Stimulated activated CD4-positive, alpha-beta T cell treated with anti-CD3 and anti-CD28 coated beads, Interleukin-15, amount 100 ng/mL, for 24 hours (primary cell): Measurements from ENCODE around the gene CCDC86.

Source experiments
- DNase-seq: peaks from one replicate; pipeline ENCODE4 v3.0.0-alpha.2; 2020

CCDC86 gene

DNA sequence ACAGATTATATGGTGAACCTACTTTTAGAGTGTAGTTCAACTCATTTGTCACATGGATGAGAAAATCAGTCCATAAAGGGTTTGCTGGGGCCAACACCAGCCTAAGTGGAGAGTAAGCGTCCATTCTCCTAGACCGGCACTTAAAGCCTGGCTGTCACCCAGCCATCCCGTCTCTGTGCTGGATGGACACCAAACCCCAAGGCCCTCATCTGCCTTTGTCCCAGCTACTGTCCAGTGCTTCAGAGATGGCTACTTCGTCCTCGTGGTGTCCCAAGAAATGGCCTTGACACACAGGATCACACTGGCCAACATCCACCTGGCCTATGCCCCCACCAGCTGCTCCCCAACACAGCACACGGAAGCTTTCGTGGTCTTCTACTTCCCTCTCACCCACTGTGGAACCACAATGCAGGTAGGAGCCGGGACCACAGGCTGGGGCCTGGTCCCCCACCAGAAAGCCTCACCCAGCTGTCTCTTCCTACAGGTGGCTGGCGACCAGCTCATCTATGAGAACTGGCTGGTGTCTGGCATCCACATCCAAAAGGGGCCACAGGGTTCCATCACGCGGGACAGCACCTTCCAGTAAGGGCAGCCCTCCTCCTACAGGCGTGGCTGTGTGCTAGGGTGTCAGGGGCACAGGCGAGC is 28.9 kb downstream of the CCDC86 start:
- no peak for DNase-seq

DNA sequence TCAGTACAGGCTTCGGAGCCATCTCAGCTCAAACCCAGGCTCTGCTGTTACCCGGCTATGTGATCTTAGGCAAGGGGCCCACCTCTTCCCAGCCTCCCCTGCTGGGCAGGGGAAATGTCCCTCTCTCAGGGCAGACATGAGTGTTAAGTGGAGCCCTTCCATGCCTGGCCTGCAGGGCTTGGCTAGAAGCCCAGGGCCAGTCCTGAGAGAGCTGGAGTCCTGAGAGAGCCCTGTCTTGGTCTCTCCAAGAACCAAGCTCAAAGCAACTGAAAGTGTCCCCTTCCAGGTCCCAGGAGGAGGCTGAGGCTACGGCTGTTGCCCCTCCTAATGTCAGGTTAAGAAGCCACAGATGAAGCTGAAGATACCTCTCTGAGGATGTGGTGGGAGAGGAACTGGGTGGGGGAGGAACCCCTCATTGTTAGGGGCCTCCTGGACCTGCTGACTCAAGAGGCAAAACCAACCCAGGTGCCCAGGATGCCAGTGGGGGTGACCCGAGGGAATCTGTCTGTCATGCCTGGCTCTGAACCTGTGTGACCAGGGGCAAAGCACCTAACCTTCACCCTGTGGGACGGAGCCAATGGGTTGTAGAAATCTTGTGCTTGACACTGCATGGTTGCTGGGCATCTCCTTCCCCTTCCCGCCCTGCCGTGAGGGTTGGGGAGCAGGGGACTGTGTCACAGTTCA is 29.6 kb downstream of the CCDC86 start:
- DNase-seq: no peak

DNA sequence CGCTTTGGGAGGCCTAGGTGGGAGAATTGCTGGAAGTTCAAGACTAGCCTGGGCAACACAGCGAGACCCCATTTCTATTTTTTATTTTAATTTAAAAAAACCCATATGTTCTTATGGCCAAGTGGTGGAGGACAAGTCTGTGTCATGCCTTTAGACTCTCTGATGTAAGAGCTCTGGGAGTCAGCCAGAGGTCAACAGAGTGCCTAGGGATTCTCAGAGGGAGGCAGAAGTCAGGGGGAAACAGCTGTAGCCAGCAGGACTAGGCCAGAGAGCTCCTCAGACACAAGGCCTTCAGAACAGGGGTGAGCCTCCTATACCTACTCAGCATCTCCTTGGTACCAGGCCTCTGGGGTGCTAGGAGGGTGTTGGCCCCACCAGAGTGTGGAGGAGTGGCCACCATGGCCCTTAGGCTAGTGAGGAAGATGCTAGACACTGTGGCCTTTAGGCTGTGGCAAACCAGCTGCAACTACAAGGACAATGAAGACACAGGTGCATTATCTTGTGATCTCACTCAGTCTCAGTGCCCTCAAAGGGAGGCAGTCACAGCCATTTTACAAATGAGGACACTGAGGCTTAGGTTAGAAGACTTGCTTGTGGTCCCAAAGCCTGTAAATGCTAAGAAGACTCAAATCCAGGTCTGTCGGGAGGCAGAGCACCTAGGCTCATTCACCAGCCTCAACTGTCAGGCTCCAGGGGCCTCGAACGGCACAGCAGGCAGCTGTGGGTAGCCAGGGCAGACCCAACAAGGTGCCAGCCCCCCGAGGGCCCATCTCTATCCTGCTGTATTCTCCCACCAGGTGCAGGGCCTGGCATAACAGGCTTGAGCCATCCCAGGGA is 30.4 kb downstream of the CCDC86 start:
- no peak for DNase-seq

DNA sequence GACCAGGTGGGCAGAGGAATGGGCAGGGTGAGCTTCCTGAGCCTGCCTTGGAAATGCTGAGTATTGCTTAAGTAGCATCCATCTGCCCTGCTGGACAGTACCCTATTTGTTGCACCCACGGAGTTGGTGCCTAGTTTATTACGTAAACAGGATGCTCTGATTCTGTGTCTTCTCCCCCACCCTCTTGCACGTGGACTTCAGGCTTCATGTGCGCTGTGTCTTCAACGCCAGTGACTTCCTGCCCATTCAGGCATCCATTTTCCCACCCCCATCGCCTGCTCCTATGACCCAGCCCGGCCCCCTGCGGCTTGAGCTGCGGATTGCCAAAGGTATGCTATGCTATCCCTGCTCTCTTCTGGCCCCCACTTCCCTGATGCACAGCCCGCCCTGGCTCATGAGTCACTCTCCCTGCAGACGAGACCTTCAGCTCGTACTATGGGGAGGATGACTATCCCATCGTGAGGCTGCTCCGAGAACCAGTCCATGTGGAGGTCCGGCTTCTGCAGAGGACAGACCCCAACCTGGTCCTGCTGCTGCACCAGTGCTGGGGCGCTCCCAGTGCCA is 31.1 kb downstream of the CCDC86 start:
- no peak for DNase-seq

DNA sequence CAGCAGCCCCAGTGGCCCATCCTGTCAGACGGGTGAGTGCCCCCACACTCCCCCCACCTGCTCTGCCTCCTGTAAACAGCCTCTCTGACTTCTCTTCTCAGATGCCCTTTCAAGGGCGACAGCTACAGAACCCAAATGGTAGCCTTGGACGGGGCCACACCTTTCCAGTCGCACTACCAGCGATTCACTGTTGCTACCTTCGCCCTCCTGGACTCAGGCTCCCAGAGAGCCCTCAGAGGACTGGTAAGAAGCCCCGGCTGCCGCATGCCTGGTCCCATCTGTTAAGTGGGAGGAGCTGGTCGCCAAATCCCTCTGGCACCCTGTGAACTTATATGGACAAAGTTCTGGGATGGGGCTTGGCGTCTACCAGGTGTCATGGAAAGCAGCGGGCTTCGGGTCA is 31.6 kb downstream of the CCDC86 start:
- DNase-seq: no peak

DNA sequence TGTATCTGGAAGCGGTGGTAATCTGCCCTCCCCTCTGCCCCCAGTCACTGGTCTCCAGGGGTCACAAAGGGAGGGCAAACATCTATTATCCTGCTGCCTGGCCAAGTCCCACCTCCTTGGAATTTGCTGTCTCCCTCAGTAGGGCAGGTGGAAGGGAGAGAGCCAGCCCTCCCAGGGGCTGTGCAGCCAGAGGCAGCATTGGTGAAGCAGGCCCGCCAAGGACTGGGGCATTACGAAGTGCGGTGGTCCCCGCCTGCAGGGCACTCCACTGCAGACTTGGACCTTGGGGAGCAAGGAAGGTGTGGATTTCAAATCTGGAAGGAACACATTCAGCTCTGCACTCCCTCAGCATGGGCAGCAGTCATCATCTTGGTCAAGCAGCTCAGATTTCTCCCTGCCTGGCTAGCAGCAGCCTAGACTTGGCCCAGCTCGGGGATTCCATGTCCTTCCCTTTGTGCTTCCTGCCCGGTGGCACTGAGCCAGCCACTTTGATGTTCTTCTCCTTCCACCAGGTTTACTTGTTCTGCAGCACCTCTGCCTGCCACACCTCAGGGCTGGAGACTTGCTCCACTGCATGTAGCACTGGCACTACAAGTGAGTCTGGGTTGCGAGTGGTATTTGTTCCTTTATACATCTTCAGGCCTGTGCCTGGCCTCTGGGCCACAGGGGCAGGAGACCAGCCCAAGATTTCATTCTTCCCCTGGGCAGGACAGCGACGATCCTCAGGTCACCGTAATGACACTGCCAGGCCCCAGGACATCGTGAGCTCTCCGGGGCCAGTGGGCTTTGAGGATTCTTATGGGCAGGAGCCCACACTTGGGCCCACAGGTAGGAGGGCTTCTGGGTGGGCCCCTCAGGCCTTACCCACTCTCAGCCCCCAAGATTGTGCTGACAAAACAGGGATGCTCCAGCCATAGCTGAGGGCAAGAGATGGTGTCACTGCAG is 32.8 kb downstream of the CCDC86 start:
- no peak for DNase-seq

DNA sequence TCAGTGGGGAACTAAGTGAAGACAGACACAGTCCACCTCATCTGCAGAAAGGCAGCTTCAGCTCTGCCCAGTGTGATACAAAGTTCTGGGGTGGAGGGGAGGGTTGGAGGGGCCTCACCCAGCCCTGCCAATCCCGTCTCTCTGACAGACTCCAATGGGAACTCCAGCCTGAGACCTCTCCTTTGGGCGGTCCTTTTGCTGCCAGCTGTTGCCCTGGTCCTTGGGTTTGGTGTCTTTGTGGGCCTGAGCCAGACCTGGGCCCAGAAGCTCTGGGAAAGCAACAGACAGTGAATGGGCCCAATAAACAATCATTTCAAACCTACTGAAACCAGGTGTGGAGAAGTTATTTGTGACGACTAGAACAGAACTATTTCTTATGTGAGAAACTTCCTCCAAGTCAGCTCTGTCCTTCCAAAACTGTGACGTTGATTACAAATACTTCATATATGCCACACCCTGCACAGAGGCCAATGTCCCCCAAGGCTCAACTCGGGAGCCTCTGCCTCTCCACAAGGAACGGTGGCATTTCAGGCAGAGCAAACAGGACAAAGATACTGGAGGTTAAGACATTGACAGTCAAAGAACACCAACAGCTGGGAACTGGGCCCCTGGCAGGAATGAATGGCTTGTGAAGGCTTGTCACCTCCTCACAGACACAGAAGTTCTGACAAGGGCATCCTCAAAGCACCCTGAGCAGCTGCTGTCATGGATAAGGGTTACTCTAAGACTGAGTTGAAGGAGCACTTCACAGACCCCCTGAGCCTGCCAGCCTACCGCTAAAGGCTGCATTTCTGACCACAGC is 33.7 kb downstream of the CCDC86 start:
- no peak for DNase-seq

DNA sequence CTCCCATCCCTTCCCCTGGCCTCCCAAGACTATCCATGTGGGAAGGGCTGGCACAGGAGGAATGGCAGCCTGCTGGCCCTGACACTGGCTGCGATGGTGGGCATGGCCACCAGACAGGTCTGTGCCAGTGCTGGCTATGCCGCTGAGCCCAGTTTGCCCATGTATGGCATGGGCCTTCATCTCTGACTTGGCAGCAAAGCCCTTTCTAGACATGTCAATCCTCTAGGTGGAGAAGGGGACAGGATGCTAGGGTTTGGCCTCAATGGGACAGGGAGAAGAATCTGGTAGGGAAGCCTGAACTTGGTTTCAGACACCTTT is 34.2 kb downstream of the CCDC86 start:
- no peak for DNase-seq

DNA sequence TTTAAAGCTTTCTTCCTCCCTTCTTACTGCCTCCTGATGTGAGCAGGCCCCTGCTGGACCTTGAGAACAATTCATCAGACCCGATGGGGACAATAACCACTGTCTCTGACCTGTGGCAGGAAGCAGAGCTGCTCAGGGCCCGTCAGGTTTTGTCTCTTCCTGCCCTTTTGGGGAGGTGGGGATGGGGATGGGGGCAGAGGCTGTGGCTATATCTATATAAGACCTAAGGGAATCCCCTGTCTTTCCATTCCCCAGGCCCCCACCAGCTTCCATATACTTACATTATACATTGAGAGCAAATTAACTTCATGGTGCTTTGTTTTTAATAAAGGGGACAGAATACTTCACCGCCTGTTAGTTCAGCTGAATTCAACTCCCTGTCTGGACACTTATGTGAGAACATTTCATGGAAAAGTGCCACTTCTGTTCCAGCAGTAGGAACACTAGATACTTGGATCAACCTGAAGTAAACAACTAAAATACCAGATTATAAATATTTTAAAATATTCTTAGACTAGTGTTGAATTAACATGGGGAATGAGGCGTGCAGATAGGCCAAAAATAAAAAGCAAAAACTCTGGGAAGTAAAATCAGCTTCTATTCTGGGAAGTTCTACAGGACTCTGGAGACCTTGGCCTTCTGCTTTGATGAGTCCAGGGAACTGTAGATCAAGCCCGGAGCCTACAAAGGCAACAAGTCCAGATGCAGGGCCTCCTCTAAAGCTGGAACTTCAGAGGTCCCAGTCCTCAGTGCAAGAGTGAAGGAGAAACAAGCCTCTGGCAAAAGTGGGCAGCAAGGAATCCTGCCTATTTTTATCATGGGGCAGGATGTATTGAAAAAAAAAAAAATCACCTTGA is 36.6 kb downstream of the CCDC86 start:
- DNase-seq: no peak

DNA sequence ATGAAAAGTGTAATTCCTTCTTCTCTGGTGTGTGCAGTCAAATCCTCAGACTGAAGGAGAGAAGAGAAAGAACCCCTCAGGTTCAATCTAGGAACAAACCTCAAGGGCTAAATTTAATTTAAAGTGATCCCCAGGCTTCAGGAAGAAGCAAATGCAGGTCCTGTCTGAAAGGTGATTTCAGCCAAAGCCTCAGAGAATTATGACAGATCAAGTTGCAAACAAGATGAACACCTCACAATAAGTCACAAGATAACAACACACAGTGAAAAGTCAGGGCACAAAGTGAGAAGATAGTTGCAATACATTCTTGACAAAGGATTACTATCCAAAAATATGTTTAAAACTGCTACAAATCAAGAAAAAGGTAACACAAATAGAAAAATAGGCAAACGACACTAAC is 37.2 kb downstream of the CCDC86 start:
- no peak for DNase-seq

DNA sequence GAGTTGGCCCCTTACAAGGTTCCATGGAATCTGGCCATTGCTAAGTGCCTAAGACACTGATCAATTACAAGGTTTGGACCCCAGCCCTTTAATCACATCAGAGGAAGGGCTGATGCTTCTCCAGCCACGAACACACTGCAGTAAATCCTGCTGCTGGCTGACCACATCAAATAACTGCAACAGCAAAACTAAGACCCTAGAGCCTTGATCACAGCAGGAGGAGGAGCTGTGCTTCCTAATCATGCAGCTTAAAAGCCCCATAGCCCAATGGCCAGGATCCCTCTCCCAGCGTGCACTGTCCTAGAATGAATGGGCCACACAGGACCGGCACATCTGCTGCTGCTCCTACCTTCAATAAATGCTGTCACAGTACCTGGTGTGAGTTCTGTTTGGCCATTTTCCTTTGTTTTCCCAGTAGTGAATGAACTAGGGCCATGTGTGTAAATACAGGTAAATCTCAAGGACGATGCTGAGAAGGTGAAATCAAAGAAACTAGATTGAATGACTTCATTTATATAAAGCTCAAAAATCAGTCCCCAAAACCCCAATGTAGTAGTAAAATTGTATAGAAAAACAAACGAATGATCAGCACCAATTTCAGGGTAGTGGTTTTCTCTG is 38.2 kb downstream of the CCDC86 start:
- no peak for DNase-seq

DNA sequence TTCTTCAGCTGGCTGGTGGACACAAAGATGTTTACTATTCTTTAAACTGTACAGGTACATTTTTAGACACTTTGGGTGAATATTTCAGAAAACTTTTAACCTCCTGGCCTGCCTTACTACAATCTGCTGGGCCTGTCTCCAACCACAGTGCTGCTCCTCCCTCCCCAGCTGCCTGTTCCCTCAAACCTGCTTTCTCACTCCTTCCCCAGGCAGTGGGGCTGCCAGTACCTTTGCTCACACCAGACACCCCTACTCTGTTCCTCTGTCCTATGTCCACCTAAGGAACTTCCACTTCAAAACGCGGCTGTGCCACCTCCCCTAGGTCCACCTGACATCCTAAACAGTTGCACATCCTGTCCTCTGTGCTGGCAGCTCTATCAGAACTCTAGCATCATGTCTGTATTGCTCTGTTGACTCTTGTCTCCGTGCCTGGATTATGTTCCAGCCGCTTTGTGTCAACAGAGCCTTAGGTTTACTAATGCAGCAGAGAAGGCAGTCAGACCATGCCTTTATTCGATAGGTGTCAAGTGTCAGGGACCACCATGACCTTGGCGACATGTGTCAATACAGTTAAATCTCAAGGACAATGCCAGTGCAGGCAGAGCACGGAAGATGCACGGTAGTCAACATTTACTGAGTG is 38.9 kb downstream of the CCDC86 start:
- DNase-seq: no peak

DNA sequence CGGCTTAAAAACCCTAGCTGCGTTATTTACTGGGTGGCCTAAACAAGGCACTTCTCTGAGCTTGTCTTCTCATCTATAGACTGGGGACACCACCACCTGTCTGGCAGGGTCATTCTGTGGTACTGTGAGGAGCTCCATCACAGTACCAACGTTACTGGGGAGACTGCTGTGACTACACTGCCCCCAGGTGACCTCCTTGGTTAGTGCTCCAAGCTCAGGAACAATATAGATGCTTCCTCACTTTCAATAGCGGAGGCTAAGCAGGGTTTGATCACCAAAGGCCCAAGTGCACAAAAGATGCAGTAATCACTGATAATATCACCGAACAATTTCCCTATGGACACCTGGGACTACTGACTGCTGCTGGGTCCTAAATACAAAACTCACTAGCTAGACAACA is 45.6 kb downstream of the CCDC86 start:
- DNase-seq: peak; percentile 34

DNA sequence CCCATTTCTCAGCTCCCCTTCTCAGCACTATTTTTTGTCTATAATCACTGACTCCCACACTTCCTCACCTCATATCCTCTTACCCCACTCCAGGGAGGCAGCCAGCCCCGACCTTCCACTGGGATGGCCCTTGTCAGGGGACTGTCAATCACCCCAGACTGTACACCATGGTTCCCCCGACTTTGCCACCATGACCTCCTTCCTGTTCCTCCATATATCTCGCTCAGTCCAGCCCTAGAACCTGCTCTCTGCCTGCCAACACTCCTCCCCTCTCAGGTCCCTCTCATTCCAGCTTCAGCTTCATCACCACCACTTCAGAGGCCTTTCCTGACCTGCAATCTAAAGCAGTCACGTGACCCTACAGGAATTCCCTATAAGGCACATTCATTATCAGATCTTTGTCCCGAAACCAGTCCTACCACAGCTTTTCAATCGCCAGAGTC is 48.0 kb downstream of the CCDC86 start:
- no peak for DNase-seq

DNA sequence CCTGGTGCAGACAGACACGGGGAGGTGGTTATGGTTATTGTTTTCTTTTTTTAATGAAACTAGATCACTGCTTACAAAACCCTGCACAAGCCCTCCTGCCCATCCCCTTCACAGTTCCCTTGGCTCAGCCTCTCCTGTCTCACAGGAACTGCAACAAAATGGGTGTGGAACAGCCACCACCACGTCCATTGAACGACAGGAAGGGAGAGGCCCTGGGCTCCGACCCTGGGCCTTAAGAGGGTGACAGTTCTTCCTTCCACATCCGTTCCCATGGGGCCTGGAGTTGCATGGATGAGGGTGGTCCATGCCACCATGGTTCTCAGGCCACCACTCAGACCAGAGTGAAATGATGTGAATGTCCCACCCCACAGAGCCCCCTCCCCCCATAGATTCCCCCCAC is 48.8 kb downstream of the CCDC86 start:
- no peak for DNase-seq

DNA sequence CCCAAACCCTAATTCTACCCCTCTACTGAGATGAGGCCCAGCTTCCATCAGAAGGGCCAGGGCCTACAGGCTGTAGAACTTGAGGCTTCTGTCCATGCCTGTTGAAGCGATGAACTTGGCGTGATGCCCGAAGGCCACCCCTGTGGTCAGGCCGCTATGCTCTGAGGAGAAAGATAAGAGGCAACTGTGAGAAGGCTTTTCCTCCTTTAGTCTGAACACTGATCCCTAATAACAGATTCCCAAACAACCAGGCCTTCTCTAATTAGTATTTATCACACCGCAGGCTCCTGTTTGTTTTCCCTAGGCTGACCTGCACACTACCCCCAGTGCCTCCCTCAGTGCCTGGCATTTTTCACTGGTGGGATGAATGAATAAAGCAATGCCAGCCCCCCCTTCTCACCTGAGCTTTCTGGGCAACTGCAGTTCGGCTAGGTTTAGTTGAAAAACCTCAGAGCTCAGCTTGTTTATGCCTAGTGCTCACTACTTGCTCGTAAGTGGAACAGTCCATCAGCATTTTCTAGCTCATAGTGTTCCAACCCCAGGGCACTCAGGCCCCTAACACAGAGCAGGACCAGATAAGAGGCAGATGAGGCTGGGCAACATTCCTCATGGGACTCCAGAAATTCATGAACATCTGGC is 49.3 kb downstream of the CCDC86 start:
- DNase-seq: no peak

DNA sequence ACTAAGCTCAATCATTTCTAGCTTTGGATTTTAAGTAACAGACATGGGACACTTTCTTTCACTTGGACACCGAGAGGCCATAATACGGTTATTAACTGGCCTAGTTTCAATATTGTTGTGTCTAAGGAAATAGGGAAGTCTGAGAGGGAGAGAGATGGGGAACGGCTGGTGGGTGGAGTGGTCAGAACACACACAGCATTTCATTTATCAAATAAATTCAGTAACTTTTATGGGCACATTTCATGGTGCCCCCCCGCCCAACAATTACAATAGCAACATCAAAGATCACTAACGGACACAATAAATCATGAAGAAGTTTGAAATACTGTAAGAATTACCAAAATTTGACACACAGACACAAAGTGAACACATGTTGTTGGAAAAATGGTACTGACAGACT is 53.8 kb downstream of the CCDC86 start:
- no peak for DNase-seq

DNA sequence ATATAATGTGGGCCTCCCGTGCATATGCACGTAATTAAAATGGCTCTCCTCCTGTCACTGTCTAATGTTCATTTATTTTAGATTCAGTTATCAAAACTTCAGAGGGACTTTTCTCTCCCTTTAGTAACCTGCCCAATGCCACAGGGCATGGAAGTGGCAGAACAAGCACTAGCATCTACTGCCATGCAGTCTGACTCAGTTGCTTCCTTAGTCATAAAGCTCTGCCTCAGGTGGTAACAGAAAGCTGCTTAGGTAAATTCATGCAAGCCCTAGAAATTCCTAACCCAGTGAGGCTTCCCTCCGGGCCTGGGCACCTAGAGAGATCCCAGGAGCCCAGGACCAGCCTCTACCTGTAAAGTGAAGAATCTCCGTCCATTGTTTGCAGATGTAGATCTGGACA is 55.6 kb downstream of the CCDC86 start:
- DNase-seq: no peak
